Astrocyte of the hippocampus (primary cell): ENCODE measurements around the gene MCMBP.
"Not testable (repeated sequence)": the region's sequence is repeated elsewhere in the genome, so short reads cannot be mapped to it uniquely, and the experiment has no call there.

Experiments
- DNase-seq: peaks from one replicate; pipeline ENCODE4 v3.0.0; 2011; ENCODE audit warnings: low read depth, low spot score

MCMBP gene

GRCh38 chr10:119872610-119872859, at the start of gene MCMBP:
Gene MCMBP, minus strand, starts transcription at chr10:119872843. Its CDS starts 259 bp downstream, at chr10:119872584.
- no peak for DNase-seq

DNA sequence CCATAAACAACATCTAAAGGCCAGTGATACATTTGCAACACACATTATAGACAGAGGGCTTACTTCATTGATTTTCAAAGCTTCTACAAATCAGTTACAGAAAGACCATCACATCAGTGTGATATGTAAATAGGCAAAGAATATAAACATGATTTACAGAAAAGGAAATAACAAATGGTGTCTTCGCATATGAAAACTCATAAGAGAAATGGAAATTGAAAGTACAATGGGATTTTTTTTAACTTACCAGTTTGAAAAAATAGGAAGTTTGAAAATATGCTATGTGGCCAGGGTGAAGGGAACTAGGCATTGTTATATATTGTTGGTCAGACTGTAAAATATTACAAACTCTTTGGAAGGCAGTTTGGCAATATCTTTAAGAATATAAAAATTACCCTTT, 47.2 kb upstream of the MCMBP start:
- no peak for DNase-seq

GRCh38 chr10:119919271-119919670, 46.6 kb upstream of the MCMBP start:
- DNase-seq: no peak

GRCh38 chr10:119917777-119918176, 45.1 kb upstream of the MCMBP start:
- no peak for DNase-seq

DNA sequence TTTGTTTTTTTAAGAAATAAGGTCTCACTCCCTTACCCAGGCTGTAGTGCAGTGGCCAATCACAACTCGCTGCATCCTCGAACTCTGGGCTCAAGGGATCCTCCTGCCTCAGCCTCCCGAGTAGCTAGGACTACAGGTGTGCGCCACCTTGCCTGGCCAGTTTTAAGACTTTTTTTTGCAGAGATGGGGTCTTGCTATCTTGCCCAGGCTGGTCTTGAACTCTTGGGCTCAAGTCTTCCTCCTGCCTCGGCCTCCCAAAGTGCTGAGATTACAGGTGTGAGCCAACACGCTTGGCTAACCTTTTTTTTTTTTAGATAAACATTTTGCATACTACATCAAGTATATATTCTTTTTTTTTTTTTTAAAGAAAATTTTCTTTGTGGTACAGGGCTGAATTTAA, 38.0 kb upstream of the MCMBP start:
- no peak for DNase-seq

DNA sequence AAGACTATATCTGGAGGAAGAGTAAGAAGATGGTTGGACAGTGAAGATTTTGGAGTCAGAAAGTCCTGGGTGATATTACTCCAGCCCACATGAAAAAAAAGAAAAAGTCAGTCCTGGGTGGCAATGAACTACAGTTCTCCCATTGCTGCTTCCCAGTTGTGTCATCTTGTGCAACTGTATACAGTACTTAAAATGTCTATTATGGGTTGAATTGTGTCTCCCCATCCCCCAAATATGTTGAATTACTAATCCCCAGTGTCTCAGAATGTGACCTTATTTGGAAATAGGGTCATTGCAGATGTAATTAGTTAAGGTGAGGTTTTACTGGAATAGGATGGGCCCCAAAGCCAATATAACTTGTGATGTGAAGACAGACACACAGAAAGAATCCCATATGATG, 35.5 kb upstream of the MCMBP start:
- no peak for DNase-seq

DNA sequence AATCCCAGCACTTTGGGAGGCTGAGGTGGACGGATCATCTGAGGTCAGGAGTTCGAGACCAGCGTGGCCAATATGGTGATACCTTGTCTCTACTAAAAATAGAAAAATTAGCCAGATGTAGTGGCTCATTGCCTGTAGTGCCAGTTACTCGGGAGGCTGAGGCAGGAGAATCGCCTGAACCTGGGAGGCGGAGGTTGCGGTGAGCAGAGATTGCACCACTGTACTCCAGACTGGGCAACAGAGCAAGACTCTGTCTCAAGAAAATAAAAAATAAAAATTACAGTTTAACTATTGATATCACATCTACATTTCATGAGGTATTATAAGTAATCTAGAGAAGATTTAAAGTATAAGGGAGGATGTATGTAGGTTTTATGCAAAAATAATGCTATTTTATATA, 35.1 kb upstream of the MCMBP start:
- not testable (repeated sequence) for DNase-seq

GRCh38 chr10:119903946-119904666, 31.5 kb upstream of the MCMBP start:
- DNase-seq: no peak

DNA sequence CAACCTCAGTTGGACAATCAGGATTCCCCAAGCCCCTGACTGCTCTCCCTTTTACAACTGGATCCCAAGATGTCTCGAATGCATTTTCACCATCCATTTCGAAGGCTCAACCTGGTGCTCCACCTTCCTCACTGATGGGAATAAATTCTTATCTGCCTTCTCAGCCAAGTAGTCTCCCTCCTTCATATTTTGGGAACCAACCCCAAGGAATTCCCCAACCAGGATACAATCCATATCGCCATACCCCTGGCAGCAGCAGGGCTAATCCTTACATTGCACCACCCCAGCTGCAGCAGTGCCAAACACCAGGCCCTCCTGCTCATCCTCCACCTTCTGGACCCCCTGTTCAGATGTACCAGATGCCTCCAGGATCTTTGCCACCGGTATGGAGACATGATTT, 25.9 kb upstream of the MCMBP start:
- DNase-seq: no peak

DNA sequence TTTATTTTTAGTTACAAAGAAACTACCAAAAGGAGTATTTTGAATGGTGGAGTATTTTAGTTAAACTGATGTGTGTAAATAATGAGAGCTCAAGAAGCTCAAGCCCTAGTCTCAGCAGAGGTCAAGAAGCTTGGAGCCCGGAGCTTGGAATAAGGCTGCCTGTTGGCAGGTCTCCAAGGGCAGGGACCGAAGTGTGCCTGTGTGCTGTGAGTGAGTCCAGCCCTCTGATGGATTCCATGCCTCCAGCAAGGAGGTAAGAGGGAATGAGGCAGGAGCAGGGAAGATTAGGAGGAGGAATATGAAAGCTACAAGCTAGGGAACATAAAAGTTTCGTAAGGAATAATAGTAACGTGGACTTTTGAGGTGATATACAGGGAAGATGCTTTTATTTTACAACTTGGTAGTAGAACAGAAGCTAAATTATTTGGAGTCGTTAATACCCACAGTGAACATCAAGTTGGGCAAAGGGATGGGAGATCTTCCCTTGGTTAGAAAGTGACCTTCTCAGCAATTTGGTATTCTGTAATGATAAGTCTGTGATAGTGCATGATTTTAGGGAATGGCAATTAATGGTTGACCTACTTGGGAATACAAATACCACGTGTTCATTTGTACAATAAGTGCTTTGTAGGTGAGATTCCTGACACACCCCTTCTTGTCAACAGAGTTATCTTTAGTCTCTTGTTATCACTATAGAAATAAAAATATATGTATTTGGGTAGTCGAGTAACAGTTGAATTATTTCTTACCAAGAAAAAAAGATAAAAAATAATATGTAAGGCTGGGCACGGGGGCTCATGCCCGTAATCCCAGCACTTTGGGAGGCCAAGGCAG, 24.5 kb upstream of the MCMBP start:
- DNase-seq: peak; percentile 34

GRCh38 chr10:119896061-119896655, 23.5 kb upstream of the MCMBP start:
- peak; percentile 62 for DNase-seq

DNA sequence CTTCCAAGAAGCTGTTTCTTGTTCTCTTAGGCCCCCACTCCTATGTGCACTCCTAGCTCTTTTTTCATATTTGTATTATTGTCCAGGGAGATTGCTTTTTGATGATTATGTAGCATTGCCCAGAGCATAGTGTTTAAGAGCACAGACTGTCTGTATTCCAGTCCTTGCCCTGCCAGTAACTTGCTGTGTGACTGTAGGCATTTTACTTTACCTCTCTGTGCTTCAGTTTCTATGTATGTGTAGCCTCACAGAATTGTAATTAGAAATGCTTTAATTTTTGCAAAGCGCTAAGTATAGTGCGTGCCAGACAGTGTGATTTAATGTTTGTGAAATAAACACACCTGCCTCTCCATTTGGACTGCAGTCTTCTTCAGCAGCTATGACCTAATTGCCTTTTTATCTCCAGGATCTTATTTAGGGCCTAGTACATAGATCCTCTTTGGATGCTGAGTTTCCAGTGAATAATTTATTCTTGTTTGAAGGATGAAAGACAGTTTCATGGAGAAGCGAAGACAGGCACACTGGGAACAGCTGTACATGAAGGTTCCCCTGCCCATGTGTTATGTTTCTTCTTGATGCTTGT, 21.3 kb upstream of the MCMBP start:
- DNase-seq: no peak

- no peak for DNase-seq
These were observed 20.4 kb upstream of the MCMBP start for GRCh38 chr10:119893074-119893473.

DNA sequence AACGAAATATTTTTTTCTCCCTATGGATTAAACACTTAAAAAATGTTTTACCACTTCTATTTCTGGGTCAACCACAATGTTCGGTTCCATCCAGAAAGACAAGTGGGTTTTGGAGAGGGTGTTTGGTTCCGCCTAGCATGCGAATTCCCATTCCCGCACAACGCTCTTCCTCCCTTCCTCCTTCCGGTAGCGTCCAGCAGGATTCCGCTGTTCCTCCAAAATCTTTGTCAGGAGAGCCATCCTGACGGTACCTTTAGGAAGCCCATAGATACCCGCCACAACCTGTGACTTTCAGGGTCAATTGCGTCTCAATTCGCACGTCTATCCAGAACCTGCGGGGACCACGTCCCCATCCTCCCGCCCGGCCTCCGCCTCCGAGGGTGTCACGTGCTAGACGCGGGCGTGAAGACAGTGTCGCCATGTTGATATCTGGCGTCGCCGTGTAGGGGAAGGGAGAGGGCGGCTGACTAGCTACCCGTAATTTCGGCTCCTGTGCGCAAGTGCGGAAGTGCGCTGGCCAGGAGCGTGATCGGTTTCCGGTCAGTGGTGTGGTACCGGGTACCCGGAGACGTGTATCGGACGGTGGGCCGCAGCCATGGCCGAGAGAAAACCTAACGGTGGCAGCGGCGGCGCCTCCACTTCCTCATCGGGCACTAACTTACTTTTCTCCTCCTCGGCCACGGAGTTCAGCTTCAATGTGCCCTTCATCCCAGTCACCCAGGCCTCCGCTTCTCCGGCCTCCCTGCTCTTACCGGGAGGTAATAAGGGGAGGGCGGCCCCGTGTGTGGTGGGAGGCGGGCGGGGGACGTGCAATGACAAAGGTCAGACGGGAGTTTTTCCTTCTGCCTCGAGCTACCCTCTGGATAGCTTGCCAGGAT, 19.8 kb upstream of the MCMBP start, which contains the start of gene SEC23IP:
SEC23IP (plus strand) TSS at position 543 of the 878 bp plus-strand sequence; CDS start at position 596, 53 bp downstream.
- peak; percentile 98 for DNase-seq

GRCh38 chr10:119891849-119892187, 19.2 kb upstream of the MCMBP start:
- DNase-seq: not testable (repeated sequence)

- not testable (repeated sequence) for DNase-seq
These were observed 17.7 kb upstream of the MCMBP start for GRCh38 chr10:119890307-119890706.

GRCh38 chr10:119889201-119889600, 16.6 kb upstream of the MCMBP start:
- not testable (repeated sequence) for DNase-seq

- not testable (repeated sequence) for DNase-seq
These were observed 16.1 kb upstream of the MCMBP start for GRCh38 chr10:119888715-119889114.

DNA sequence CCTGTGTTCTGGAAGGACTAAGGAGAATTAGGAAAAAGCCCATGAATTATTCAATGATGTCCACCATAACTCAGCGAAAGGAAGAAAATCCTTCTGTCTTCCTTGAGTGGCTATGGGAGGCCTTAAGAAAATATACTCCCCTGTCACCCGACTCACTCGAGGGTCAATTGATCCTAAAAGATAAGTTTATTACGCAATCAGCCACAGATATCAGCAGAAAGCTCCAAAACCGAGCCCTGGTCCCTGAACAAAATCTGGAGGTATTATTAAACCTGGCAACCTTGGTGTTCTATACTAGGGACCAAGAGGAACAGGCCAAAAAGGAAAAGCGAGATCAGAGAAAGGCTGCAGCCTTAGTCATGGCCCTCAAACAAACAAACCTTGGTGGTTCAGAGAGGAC, 13.4 kb upstream of the MCMBP start:
- not testable (repeated sequence) for DNase-seq

DNA sequence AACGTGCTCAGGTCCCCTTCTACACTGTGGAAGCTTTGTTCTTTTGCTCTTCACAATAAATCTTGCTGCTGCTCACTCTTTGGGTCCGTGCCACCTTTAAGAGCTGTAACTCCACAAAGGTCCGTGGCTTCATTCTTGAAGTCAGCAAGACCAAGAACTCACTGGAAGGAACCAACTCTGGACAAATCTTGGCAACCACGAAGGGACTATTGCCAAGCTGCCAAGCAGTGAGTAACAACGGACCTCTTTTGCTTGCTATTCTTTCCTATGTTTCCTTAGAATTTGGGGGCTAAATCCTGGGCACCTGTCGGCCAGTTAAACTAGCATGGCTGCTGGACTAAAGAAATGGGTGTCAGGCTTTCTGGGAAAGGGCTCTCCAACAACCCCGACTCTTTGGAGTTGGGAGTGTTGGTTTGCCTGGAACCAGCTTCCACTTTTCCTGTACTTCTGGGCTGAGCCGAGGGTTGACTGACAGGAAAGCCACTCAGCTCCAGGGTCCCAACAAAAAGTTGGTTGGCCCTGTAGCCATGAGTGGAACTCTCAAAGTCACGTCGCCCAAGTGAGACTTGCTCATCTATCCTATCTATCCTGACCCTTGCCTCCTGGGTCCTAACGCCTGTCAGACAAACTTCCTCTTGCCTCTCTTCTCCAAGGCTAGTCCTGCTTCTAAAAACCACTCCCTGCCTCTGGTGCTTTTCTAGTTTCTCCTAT, 11.4 kb upstream of the MCMBP start:
- peak; percentile 51 for DNase-seq

DNA sequence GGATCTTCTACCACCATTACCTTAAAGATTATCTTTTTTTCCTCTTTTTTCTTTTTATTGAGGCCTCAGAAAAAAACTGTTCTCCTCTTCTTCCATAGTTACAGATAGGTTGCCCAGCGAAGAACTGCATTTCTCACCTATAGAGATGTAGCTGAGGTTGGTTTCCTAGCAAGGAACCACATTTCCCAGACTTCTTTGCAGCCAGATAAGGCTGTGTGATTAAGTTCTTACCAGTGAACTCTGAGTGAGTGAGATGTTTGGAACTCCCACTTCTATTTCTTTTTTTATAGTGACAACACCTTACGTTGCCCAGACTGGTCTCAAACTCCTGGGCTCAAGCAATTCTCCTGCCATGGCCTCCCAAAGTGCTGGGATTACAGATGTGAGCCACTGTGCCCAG, 5.9 kb upstream of the MCMBP start:
- no peak for DNase-seq
